GM12873 (cell line): ENCODE data around the gene GOLGA6D.

Source experiments
- TF ChIP-seq, protein P1 (sequence below): IDR thresholded peaks from 2 replicates; pipeline ENCODE4 v1.5.1; 2012; ENCODE audit warnings: low read depth, mild to moderate bottlenecking, moderate library complexity, low read length, control low read depth; ENCODE audit not compliant: insufficient read depth; ENCODE audit errors: missing control alignments

GOLGA6D gene

DNA sequence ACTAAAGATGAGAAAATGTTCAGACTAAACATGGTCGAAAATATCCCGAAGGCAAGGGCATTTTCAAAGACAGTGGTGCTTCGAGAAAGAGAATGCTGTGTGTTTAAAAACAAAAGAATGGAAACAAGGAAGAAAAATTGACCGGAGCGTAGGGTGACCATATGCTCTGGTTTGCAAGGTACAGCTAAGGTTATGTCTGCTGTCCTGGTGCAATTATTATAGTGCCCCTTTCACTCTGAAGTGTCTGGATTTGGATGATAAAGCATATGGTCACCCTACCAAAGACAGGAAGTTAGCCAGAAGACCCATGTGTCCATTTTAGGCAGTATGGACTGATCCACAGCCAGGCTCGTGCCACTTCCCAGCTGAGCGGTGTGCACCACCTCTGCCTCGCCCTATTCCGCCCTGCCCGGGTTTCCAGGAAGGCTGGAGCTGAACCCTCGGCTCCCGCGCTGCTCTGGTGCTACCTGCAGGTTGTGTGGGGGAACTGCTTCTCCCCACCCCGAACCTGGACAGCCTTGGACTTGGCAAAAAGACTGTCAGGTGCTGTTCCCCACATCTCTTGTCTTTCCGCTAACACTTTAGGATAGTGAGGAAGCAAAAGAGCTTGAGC lies 25.2 kb downstream of the GOLGA6D start:
- TF ChIP-seq, protein P1, sequence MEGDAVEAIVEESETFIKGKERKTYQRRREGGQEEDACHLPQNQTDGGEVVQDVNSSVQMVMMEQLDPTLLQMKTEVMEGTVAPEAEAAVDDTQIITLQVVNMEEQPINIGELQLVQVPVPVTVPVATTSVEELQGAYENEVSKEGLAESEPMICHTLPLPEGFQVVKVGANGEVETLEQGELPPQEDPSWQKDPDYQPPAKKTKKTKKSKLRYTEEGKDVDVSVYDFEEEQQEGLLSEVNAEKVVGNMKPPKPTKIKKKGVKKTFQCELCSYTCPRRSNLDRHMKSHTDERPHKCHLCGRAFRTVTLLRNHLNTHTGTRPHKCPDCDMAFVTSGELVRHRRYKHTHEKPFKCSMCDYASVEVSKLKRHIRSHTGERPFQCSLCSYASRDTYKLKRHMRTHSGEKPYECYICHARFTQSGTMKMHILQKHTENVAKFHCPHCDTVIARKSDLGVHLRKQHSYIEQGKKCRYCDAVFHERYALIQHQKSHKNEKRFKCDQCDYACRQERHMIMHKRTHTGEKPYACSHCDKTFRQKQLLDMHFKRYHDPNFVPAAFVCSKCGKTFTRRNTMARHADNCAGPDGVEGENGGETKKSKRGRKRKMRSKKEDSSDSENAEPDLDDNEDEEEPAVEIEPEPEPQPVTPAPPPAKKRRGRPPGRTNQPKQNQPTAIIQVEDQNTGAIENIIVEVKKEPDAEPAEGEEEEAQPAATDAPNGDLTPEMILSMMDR: peak; percentile 75

DNA sequence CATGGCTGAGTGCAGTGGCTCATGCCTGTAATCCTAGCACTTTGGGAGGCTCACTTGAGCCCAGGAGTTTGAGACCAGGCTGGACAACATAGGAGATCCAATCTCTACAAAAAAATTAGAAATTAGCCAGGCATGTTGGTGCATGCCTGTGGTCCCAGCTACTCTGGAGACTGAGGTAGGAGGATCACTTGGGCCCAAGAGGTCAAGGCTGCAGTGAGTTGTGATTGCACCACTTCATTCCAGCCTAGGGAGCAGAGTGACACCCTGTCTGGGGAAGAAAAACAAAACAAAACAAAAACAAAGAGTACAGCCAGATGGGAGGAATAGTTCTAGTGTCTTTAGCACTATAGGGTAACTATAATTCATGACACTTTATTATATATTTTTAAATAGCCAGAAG lies 27.1 kb downstream of the GOLGA6D start:
- TF ChIP-seq, protein P1: no peak

DNA sequence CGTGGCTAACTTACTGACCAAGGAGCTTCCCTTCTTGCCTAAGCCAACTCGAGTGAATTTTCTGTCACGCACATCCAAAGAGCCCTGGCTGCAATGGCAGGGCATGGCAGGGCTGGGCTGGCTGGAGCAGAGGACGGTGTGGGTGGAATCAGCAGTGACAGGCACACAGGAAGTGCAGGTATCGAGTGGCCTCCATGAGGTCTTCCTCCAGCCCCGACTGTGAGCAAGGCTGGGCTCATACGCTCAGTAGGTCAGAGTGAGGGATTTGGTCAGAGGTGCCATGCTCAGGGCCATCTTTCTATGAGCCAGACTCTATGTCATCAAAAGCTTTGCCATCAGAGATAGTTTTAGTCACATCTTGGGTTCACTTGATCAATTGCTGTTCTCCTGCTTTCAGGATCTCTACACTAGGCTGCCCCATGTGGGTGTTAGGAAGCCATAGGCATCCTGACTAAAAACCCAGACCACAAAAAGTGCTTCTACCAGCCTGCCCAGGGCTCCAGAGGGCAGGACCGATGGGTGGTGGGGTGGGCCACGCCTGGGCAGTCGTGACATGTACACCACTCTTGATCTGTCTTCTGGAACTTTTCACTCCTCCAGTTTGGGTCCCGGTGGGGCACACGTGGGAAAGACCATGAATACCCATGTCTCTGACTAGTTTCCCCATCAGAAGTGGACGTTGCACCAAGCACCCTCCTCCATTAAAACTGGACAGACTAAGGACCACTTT lies 30.6 kb downstream of the GOLGA6D start:
- TF ChIP-seq, protein P1: no peak

DNA sequence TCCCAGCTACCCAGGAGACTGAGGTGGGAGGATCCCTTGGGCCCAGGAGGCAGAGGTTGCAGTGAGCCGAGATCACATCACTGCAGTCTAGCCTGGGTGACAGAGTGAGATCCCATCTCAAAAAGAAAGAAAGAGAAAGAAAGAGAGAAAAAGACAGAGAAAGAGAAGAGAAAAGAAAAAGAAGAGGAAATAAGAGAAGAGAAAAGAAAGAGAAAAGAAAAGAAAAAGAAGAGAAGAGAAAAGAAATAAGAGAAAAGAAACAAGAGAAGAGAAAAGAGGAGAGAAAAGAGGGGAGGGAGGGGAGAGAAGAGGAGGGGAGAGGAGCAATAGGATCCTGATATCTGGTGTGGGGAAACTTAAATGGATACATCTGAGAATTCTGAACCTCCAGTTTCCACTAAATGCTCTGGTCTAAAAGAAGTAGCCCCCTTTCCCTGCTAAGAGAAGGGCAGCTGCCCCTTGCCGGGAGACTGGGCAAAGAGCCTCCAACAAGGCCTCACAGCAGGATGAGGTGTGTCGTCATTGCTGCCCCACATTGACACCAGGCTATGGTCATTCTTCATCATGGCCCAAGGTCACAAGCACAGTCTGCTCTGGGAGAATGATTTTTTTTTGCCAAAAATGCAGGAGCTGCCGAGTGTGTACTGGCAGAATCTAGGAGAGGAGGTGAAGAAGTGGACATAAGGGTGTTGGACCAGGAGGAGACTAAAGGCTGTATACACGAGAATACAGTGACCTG lies 32.1 kb downstream of the GOLGA6D start:
- TF ChIP-seq, protein P1: no peak

DNA sequence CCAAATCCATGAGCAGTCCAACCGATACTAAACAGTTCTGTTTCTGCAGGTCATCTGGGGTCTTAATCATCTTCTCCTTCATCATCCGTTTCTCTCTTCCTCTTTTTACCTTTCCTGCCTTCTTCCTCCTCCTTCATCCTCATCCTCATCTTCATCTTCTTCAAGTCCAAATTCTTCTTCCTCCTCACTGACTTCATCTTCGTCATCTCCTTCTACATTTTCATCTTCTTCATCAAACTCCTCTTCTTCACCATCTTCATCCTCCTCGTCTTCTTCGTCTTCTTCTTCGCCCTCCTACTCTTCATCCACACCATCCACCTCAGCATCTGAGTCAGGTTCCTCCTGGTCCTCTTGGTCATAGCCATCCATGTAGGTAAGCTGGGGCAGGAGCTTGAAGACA lies 39.1 kb downstream of the GOLGA6D start:
- TF ChIP-seq, protein P1: no peak

DNA sequence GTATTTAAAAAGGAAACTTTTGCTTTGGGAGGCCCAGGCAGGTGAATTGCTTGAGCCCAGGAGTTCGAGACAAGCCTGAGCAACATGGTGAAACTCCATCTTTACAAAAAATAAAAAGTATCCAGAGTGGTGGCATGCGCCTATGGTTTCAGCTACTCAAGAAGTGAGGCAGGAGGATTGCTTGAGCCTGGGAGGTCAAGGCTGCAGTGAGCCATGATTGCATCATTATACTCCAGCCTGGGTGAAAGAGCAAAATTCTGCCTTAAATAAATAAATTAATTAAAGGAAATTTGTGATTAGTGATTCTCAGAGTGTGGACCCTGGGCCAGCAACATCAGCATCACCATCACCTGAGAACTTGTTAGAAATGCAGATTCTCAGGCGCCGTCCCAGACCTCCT lies 43.3 kb downstream of the GOLGA6D start:
- TF ChIP-seq, protein P1: no peak

DNA sequence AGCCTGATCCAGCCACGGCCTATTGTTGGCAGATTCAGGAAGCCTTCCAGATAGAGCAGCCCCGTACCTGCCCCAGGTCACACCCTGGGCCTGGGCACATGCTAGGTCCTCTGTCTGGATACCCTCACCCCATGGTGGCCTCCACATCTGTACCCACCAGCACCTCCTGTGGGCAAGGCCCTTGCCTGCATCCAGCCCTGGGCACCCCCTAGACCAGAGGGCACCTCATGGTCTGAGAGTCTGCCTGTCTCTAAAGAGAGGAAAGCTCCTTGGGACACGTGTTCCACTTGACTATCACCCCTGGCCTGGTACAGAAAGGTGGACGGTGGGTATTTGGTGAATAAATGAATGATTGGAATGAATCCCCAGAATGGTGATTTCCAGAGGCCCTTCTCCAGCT lies 44.4 kb downstream of the GOLGA6D start:
- TF ChIP-seq, protein P1: no peak
